ENCODE data around the gene CDHR1. TPM values are rescaled to one million over a fixed set of nuclear protein-coding genes. Genes with fewer than 3 reads are reported as not detected.

Gene CDHR1
- total and polyA plus RNA-seq, 10 of the 15 experiments (the other 5 are each of a cell fraction or from before 2014, with no cell fraction given), result 0.17 to 3.0 (median 0.34) TPM

- DNase-seq (ENCODE audit: low read depth, low spot score), result peak; percentile 27
- 32% methylated on average over 8 of the region's 8 CpGs for WGBS (ENCODE audit: insufficient coverage, insufficient replicate concordance, low lambda C conversion rate, missing lambda C conversion rate)
- Histone ChIP-seq H3K9me3 (replicated peaks; ENCODE audit: control insufficient read depth, insufficient read depth, low read length) (no peaks in the 10 kb centered on the region), H3K27me3 (replicated peaks in 1 of 2; ENCODE audit: control insufficient read depth in 2 of 2, insufficient read depth in 2 of 2, low read length in 1 of 2) (peaks cover 0 to 7% of the 10 kb centered on the region in 2 experiments), H2AFZ (ENCODE audit: control insufficient read depth, low read depth, low read length) (no peak overlapping the region), H3K27ac (ENCODE audit: control insufficient read depth, insufficient read depth) (no peak overlapping the region), H3K4me2 (ENCODE audit: control insufficient read depth, insufficient read depth) (no peak overlapping the region), H3K4me1 (ENCODE audit: control insufficient read depth, insufficient read depth, low read length) (no peaks in the 10 kb centered on the region), H3K79me2 (ENCODE audit: control insufficient read depth, insufficient read depth, low read length) (no peaks in the 10 kb centered on the region), H3K4me3 (no peak overlapping the region), H4K20me1 (ENCODE audit: control insufficient read depth, insufficient read depth) (no peaks in the 10 kb centered on the region), H3K9ac (ENCODE audit: control insufficient read depth, insufficient read depth, low read length) (no peak overlapping the region), H3K36me3 (ENCODE audit: control insufficient read depth in 2 of 2, insufficient read depth in 2 of 2, low read length in 1 of 2) (no peaks in the 10 kb centered on the region)
- no TSS peak for BruUV-seq (replicated peaks)
- intact Hi-C loops (cut with micrococcal nuclease; ENCODE audit: unreplicated experiment), result loop anchor here (1.0 to 5.0 kb wide), 4 partner anchors 44 to 318 kb away; no protein-coding TSS in a partner anchor
- in situ Hi-C loops (cut with MboI), result loop anchor here (10.0 kb wide), 1 partner anchor 60 kb away; no protein-coding TSS in a partner anchor
- ChIA-PET POLR2A (interaction anchor here (1.0 to 1.1 kb wide), 2 partner anchors 57 to 58 kb away, joined by 3 read pairs; no protein-coding TSS in a partner anchor), SMC1A (ENCODE audit: uncharacterized antibody, unreplicated experiment) (interaction anchor here (1.0 to 15.0 kb wide), 13 partner anchors 9 to 67 kb away, joined by 3 to 155 read pairs (median 6); partner anchors contain the start of gene GPR15LG), CTCF (interaction anchor here (0.8 to 28.3 kb wide), 19 partner anchors 9 to 179 kb away, joined by 3 to 788 read pairs (median 4); partner anchors contain the start of genes CDHR1, GHITM and GPR15LG), RAD21 (ENCODE audit: unreplicated experiment) (interaction anchor here (1.0 to 2.7 kb wide), 8 partner anchors 8 to 66 kb away, joined by 3 to 18 read pairs (median 8); partner anchors contain the start of gene GHITM)
- peak; percentile 84 for ATAC-seq
- FAIRE-seq, result peak; percentile 90
- TF ChIP-seq SMC3 (IDR thresholded peaks at IDR 0.05; ENCODE audit: borderline replicate concordance, low read length) (peak; percentile 98), RAD21 (IDR thresholded peaks at IDR 0.05; ENCODE audit: insufficient read depth, low read depth, low read length) (peak; percentile 94), BCL3 (IDR thresholded peaks at IDR 0.05; ENCODE audit: borderline replicate concordance, insufficient read depth, low read depth, low read length, poor library complexity, severe bottlenecking) (no peak), NBN (IDR thresholded peaks at IDR 0.05) (0 out of 2 replicates have a peak, but pooled peaks have one; percentile 48), HDGF (IDR thresholded peaks at IDR 0.05) (peak; percentile 83; the same call in 1 of the 2 replicates), RB1 (IDR thresholded peaks at IDR 0.05; ENCODE audit: borderline replicate concordance) (peak; percentile 44; the same call in 1 of the 2 replicates), SMARCA5 (IDR thresholded peaks at IDR 0.05) (0 out of 2 replicates have a peak, but pooled peaks have one; percentile 61), HSF1 (IDR thresholded peaks at IDR 0.05; ENCODE audit: low read depth, low read length) (no peak), SRF (IDR thresholded peaks at IDR 0.05; ENCODE audit: low read depth in 2 of 2, low read length in 2 of 2) (no peak), PKNOX1 (IDR thresholded peaks at IDR 0.05) (no peak), ZBTB33 (IDR thresholded peaks at IDR 0.05) (no peak), MLLT1 (IDR thresholded peaks at IDR 0.05) (no peak), BMI1 (IDR thresholded peaks at IDR 0.05; ENCODE audit: borderline replicate concordance) (no peak), YY1 (IDR thresholded peaks at IDR 0.05; ENCODE audit: low read depth, low read length) (0 out of 2 replicates have a peak, but pooled peaks have one; percentile 47)
These were observed 10.9 kb downstream of the CDHR1 start for GRCh38 chr10:84205049-84205852.
